Suprapubic skin (tissue), 3 donors: Measurements from ENCODE around the gene SCN2B.

Source experiments
- POLR2A ChIP-seq, 2 donors: fragments of 450-650 bp; IDR thresholded peaks; one replicate each; pipeline ENCODE4 v1.6.1; 2017; ENCODE audit warnings: antibody characterized with exemption in 2 of 2, mild to moderate bottlenecking in 2 of 2, moderate library complexity in 2 of 2
- TF ChIP-seq, protein P1 (sequence below), 2 donors: fragments of 200-600 bp in 1 of 2; fragments of 450-650 bp in 1 of 2; sonication (generic) in 1 of 2; IDR thresholded peaks; one replicate each; pipeline ENCODE4 v1.5.1; 2016 to 2019; ENCODE audit warnings: antibody characterized with exemption in 2 of 2, mild to moderate bottlenecking in 1 of 2, moderate library complexity in 1 of 2

- TF ChIP-seq POLR2A (IDR thresholded peaks at IDR 0.05): no peak
- TF ChIP-seq, protein P1, sequence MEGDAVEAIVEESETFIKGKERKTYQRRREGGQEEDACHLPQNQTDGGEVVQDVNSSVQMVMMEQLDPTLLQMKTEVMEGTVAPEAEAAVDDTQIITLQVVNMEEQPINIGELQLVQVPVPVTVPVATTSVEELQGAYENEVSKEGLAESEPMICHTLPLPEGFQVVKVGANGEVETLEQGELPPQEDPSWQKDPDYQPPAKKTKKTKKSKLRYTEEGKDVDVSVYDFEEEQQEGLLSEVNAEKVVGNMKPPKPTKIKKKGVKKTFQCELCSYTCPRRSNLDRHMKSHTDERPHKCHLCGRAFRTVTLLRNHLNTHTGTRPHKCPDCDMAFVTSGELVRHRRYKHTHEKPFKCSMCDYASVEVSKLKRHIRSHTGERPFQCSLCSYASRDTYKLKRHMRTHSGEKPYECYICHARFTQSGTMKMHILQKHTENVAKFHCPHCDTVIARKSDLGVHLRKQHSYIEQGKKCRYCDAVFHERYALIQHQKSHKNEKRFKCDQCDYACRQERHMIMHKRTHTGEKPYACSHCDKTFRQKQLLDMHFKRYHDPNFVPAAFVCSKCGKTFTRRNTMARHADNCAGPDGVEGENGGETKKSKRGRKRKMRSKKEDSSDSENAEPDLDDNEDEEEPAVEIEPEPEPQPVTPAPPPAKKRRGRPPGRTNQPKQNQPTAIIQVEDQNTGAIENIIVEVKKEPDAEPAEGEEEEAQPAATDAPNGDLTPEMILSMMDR (IDR thresholded peaks at IDR 0.05): no peak
Measured at GRCh38 chr11:118224511-118225188, 48.2 kb upstream of the SCN2B start, which contains the start of gene JAML.
